GM23338 (cell line): ENCODE results near the gene SLC16A2. TPM values are rescaled to one million over a fixed set of nuclear protein-coding genes. Genes with fewer than 3 reads are reported as not detected.

Experiments
- ATAC-seq: fragments of 200-7000 bp; cut with Tn5 transposase; 3 replicates; pipeline ENCODE4 v1.9.1; 2020
- DNase-seq: peaks from one replicate; pipeline ENCODE4 v3.0.0-alpha.2; 2015; ENCODE audit warnings: low spot score
- H2AFZ ChIP-seq: fragments of 200-600 bp; sonication (generic); 2 replicates; pipeline ENCODE4 v1.8.0; 2016; ENCODE audit warnings: antibody characterized with exemption, mild to moderate bottlenecking, moderate library complexity
- H3F3A ChIP-seq: fragments of 200-600 bp; sonication (generic); replicated peaks from 2 replicates; pipeline ENCODE4 v1.8.0; 2017; ENCODE audit warnings: antibody characterized with exemption, mixed run types, low read depth
- H3K27ac ChIP-seq: fragments of 200-600 bp; sonication (generic); 2 replicates; pipeline ENCODE4 v1.6.1; 2016; ENCODE audit warnings: low read depth
- H3K27me3 ChIP-seq: fragments of 200-600 bp; sonication (generic); 2 replicates; pipeline ENCODE4 v1.8.0; 2016; ENCODE audit warnings: mild to moderate bottlenecking, mixed run types, moderate library complexity; ENCODE audit not compliant: insufficient read depth
- H3K36me3 ChIP-seq: fragments of 200-600 bp; sonication (generic); 2 replicates; pipeline ENCODE4 v1.8.0; 2016; ENCODE audit warnings: mild to moderate bottlenecking; ENCODE audit not compliant: insufficient read depth
- H3K4me1 ChIP-seq: fragments of 200-600 bp; sonication (generic); 2 replicates; pipeline ENCODE4 v1.8.0; 2016; ENCODE audit warnings: mild to moderate bottlenecking, moderate library complexity; ENCODE audit not compliant: insufficient read depth
- H3K4me2 ChIP-seq: fragments of 200-600 bp; sonication (generic); 2 replicates; pipeline ENCODE4 v1.7.1; 2017; ENCODE audit warnings: mixed run types
- H3K4me3 ChIP-seq: fragments of 200-600 bp; sonication (generic); 2 replicates; pipeline ENCODE4 v1.6.1; 2016; ENCODE audit warnings: mixed run types
- H3K79me2 ChIP-seq: fragments of 200-600 bp; sonication (generic); replicated peaks from 2 replicates; pipeline ENCODE4 v1.8.0; 2017; ENCODE audit warnings: mild to moderate bottlenecking; ENCODE audit not compliant: insufficient read depth
- H3K9me2 ChIP-seq: fragments of 200-600 bp; sonication (generic); 2 replicates; pipeline ENCODE4 v1.8.0; 2017; ENCODE audit not compliant: insufficient read depth
- H4K20me1 ChIP-seq: fragments of 200-600 bp; sonication (generic); replicated peaks from 2 replicates; pipeline ENCODE4 v1.8.0; 2017; ENCODE audit warnings: mild to moderate bottlenecking; ENCODE audit not compliant: insufficient read depth
- H3K27ac Mint-ChIP-seq: 2 replicates; pipeline ENCODE4 v1.8.0; 2020; ENCODE audit warnings: inconsistent platforms, mild to moderate bottlenecking, moderate library complexity, mixed read lengths
- H3K27me3 Mint-ChIP-seq: 3 replicates; pipeline ENCODE4 v1.8.0; 2022; ENCODE audit warnings: low read depth, mild to moderate bottlenecking, moderate library complexity, mixed read lengths, inconsistent platforms; ENCODE audit not compliant: insufficient read depth, poor library complexity
- H3K36me3 Mint-ChIP-seq: 3 replicates; pipeline ENCODE4 v1.8.0; 2021; ENCODE audit warnings: low read depth, mild to moderate bottlenecking, inconsistent platforms, moderate library complexity, mixed read lengths
- H3K4me1 Mint-ChIP-seq: 3 replicates; pipeline ENCODE4 v1.8.0; 2020; ENCODE audit warnings: mild to moderate bottlenecking, inconsistent platforms, mixed read lengths
- H3K4me3 Mint-ChIP-seq: 3 replicates; pipeline ENCODE4 v1.8.0; 2021; ENCODE audit warnings: moderate library complexity, mild to moderate bottlenecking, inconsistent platforms, mixed read lengths
- H3K9me3 Mint-ChIP-seq: 3 replicates; pipeline ENCODE4 v1.8.0; 2020; ENCODE audit warnings: moderate library complexity, mild to moderate bottlenecking, inconsistent platforms, mixed read lengths
- ETS1 ChIP-seq: IDR thresholded peaks from 2 replicates; pipeline ENCODE4 v1.6.1; 2016; ENCODE audit warnings: antibody characterized with exemption
- EZH2 ChIP-seq: fragments of 200-600 bp; sonication (generic); IDR thresholded peaks from one replicate; pipeline ENCODE4 v1.8.0; 2017; ENCODE audit warnings: antibody characterized with exemption, mild to moderate bottlenecking, low read depth; ENCODE audit not compliant: unreplicated experiment
- EZH2phosphoT487 ChIP-seq: fragments of 200-600 bp; sonication (generic); IDR thresholded peaks from one replicate; pipeline ENCODE4 v1.8.1; 2018; ENCODE audit warnings: antibody characterized with exemption; ENCODE audit not compliant: unreplicated experiment
- JUNB ChIP-seq: IDR thresholded peaks from one replicate; pipeline ENCODE4 v1.6.1; 2016; ENCODE audit warnings: antibody characterized with exemption; ENCODE audit not compliant: unreplicated experiment
- NANOG ChIP-seq: IDR thresholded peaks from 2 replicates; pipeline ENCODE4 v1.6.1; 2016; ENCODE audit warnings: antibody characterized with exemption, borderline replicate concordance
- STAT1 ChIP-seq: IDR thresholded peaks from one replicate; pipeline ENCODE4 v1.6.1; 2016; ENCODE audit warnings: antibody characterized with exemption; ENCODE audit not compliant: unreplicated experiment
- ZNF462 ChIP-seq: fragments of 250-450 bp; sonication (Bioruptor Pico); IDR thresholded peaks from 2 replicates; pipeline ENCODE4 v1.5.0; 2020; ENCODE audit warnings: mild to moderate bottlenecking, moderate library complexity
- polyA plus RNA-seq: library from polyadenylated mRNA; unstranded; fragments of >200 nt; fragmentation: Nextera tagmentation; extraction: Ambion mirVana; gene quantifications from 2 replicates; pipeline ENCODE4 v1.2.1, GENCODE V29; 2016
- total RNA-seq: library from RNA; depleted of rRNA; stranded (reverse); fragments of >200 nt; shearing (Covaris generic); gene quantifications from 2 replicates; pipeline ENCODE4 v1.2.3, GENCODE V29; 2014
- TF ChIP-seq, protein P1 (sequence below), 2 experiments: fragments of 200-600 bp in 1 of 2; sonication (generic) in 1 of 2; conservative IDR thresholded peaks; 2 replicates each; pipeline versions ENCODE4 v1.5.1 to v1.6.1; 2016 to 2017; ENCODE audit warnings: antibody characterized with exemption in 2 of 2, low read depth in 2 of 2, mild to moderate bottlenecking in 2 of 2, moderate library complexity in 1 of 2

SLC16A2 gene
- total and polyA plus RNA-seq, 2 experiments from 2014 or later: 11.1 to 27.9 TPM

- no peak for TF ChIP-seq ZNF462 (CRISPR knock-in tag)
- TF ChIP-seq EZH2: no peak
- no peak for TF ChIP-seq STAT1
- TF ChIP-seq NANOG: no peak
Measured at GRCh38 chrX:74578137-74578536, 156.8 kb downstream of the SLC16A2 start (continued).

GRCh38 chrX:74579597-74580198, 158.4 kb downstream of the SLC16A2 start:
- no peaks in the 10 kb centered on the region for H3K27me3 ChIP-seq
- no peaks in the 10 kb centered on the region for H3F3A ChIP-seq
- H3K27ac Mint-ChIP-seq: no peak overlapping the region
- no peak overlapping the region for H3K4me3 Mint-ChIP-seq
- H3K4me3 ChIP-seq: no peak overlapping the region
- H3K4me1 ChIP-seq: no peaks in the 10 kb centered on the region
- H3K36me3 Mint-ChIP-seq: no peaks in the 10 kb centered on the region
- H3K27me3 Mint-ChIP-seq: no peaks in the 10 kb centered on the region
- ATAC-seq (no peak), DNase-seq (no peak)
- no peaks in the 10 kb centered on the region for H3K9me3 Mint-ChIP-seq
- H3K4me1 Mint-ChIP-seq: no peaks in the 10 kb centered on the region
- no peaks in the 10 kb centered on the region for H3K9me2 ChIP-seq
- no peak overlapping the region for H2AFZ ChIP-seq
- no peak overlapping the region for H3K27ac ChIP-seq
- no peak overlapping the region for H3K4me2 ChIP-seq
- no peaks in the 10 kb centered on the region for H4K20me1 ChIP-seq
- no peaks in the 10 kb centered on the region for H3K79me2 ChIP-seq
- no peaks in the 10 kb centered on the region for H3K36me3 ChIP-seq
- TF ChIP-seq JUNB (no peak), NANOG (no peak), ETS1 (no peak), EZH2phosphoT487 (no peak)
- TF ChIP-seq, protein P1, sequence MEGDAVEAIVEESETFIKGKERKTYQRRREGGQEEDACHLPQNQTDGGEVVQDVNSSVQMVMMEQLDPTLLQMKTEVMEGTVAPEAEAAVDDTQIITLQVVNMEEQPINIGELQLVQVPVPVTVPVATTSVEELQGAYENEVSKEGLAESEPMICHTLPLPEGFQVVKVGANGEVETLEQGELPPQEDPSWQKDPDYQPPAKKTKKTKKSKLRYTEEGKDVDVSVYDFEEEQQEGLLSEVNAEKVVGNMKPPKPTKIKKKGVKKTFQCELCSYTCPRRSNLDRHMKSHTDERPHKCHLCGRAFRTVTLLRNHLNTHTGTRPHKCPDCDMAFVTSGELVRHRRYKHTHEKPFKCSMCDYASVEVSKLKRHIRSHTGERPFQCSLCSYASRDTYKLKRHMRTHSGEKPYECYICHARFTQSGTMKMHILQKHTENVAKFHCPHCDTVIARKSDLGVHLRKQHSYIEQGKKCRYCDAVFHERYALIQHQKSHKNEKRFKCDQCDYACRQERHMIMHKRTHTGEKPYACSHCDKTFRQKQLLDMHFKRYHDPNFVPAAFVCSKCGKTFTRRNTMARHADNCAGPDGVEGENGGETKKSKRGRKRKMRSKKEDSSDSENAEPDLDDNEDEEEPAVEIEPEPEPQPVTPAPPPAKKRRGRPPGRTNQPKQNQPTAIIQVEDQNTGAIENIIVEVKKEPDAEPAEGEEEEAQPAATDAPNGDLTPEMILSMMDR (conservative IDR thresholded peaks at IDR 0.05; ENCODE audit: low read depth in 2 of 2): no peak
